Testis (tissue), 2 donors: ENCODE measurements around the gene SPATA32.

Experiments
- CTCF ChIP-seq, 3 experiments: fragments of 450-650 bp in 2 of 3; fragments of 200-600 bp in 1 of 3; sonication (generic) in 1 of 3; IDR thresholded peaks; one replicate each; pipeline ENCODE4 v1.5.1; 2016 to 2019; ENCODE audit warnings: antibody characterized with exemption in 3 of 3, mild to moderate bottlenecking in 2 of 3, moderate library complexity in 1 of 3
- POLR2A ChIP-seq: fragments of 450-650 bp; IDR thresholded peaks from one replicate; pipeline ENCODE4 v1.6.1; 2017; ENCODE audit warnings: antibody characterized with exemption, mild to moderate bottlenecking, moderate library complexity

GRCh38 chr17:45225964-45226530 lies 35.8 kb downstream of the SPATA32 start:
- TF ChIP-seq CTCF (IDR thresholded peaks at IDR 0.05) = no peak
- no peak for TF ChIP-seq POLR2A
